GM12865 (cell line): ENCODE measurements around the gene SEMA6A.

Source experiments
- DNase-seq: peaks from one replicate; pipeline ENCODE4 v3.0.0; 2010; ENCODE audit warnings: low read depth
- H3K4me3 ChIP-seq: 2 replicates; pipeline ENCODE4 v1.5.1; 2011; ENCODE audit warnings: mild to moderate bottlenecking, low read depth, low read length, control low read depth
- CTCF ChIP-seq: IDR thresholded peaks from 2 replicates; pipeline ENCODE4 v1.5.1; 2011; ENCODE audit warnings: low read length, control low read depth, low read depth, inconsistent platforms; ENCODE audit not compliant: insufficient read depth; ENCODE audit errors: missing control alignments

The SEMA6A gene

GRCh38 chr5:116531117-116531516 lies 43.5 kb downstream of the SEMA6A start:
- TF ChIP-seq CTCF = no peak
- H3K4me3 ChIP-seq = no peak overlapping the region
- DNase-seq = no peak

GRCh38 chr5:116530276-116530675 lies 44.3 kb downstream of the SEMA6A start:
- no peak for DNase-seq
- H3K4me3 ChIP-seq = no peak overlapping the region
- no peak for TF ChIP-seq CTCF

- no peak for DNase-seq
- H3K4me3 ChIP-seq = no peak overlapping the region
- TF ChIP-seq CTCF = no peak
Observed at GRCh38 chr5:116529615-116530014, 45.0 kb downstream of the SEMA6A start.

- DNase-seq = no peak
- H3K4me3 ChIP-seq = no peak overlapping the region
- TF ChIP-seq CTCF = no peak
Observed at GRCh38 chr5:116528519-116529234, 45.9 kb downstream of the SEMA6A start.

- no peak overlapping the region for H3K4me3 ChIP-seq
- no peak for TF ChIP-seq CTCF
- no peak for DNase-seq
Observed at GRCh38 chr5:116527582-116527981, 47.0 kb downstream of the SEMA6A start.

GRCh38 chr5:116525674-116526073 lies 48.9 kb downstream of the SEMA6A start:
- TF ChIP-seq CTCF = no peak
- no peak overlapping the region for H3K4me3 ChIP-seq
- no peak for DNase-seq

- H3K4me3 ChIP-seq = no peak overlapping the region
- DNase-seq = no peak
- no peak for TF ChIP-seq CTCF
Observed at GRCh38 chr5:116524966-116525365, 49.7 kb downstream of the SEMA6A start.
